Hematopoietic multipotent progenitor cell (in vitro differentiated cells): ENCODE measurements around the gene S100A11. TPM values are rescaled to one million over a fixed set of nuclear protein-coding genes. Genes with fewer than 3 reads are reported as not detected.
"Not testable (repeated sequence)": the region's sequence is repeated elsewhere in the genome, so short reads cannot be mapped to it uniquely, and the experiment has no call there.

Experiments
- DNase-seq, 3 donors: peaks; one replicate each; pipeline ENCODE4 v3.0.0-alpha.2; 2011 to 2015; ENCODE audit warnings: low read depth in 2 of 3, low spot score in 2 of 3
- total RNA-seq: library from RNA; depleted of rRNA; stranded (reverse); fragments of >200 nt; gene quantifications from one replicate; pipeline ENCODE4 v1.2.3, GENCODE V29; 2012

The S100A11 gene
- total RNA-seq = 34.7 TPM

DNA sequence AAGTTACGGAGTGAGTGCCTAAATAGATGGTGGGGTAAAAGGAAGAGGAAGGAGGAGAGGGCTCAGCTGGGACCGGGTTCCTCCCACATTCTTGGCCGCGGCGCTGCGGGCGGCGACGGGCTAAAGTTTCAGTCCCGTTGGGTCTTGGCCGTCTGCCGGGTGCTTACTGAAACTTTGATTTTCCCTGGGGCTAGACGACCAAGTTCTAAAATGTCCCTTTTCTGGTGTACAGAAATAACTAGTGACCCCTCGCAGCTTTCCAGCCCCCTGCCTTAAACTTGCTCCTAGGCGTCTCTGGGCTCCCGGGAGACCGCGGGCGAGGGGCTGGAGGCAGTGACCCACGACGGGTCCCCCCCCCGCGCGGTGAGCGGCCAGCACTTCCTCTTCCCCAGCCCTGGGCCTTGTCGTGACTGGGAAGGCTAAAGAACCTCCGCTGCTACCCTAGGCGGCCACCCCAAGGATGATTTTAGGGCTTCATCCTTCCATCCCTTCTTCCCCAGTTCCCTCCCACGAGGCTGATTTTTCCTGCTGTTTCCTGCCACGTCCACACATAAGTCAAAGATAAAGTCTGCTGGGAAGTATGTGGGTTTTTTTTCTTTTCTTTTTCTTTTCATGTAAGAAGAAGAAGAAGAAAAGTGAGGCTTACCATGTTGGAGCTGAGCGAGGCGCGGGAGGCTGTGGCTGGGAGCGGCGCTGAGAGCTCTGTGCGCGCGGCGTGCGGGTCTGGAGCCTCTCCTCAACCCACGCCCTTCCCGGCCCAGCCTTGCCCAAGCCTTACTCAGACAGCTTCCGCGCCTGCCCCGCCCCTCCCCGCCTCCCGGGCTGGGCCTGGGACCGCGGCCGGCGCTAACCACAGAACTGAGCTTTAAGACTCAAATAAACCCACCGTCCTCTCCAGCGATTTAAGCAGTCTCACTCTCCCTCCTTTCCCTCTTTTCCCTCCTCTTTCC, at the start of gene S100A11:
Gene S100A11 (minus strand): TSS at position 738 of the 950 bp plus-strand sequence. CDS start 89 bp downstream, at position 649.
- DNase-seq = peak in 2 of 3 donors; percentile 65 to 79

DNA sequence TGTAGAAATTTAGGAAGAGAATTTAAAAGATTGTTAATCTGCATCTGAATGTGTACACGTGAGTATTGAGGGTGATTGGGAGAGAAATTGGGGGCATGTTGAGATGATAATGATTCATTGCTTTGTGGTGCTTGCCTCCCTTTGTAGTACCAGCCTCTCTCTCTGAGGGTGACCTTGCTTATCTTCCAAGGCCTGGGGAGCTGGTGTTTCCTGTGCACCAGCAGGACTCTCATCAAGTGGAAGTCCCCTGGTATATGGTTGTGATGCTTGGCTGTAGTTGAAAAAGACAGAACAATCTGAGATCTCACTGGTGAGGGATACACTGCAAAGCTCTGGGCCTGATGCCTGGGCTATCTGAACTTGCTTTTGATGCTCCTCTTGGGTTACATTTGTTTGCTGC, 48.0 kb upstream of the S100A11 start:
- peak in 2 of 3 donors; percentile 44 to 66 for DNase-seq

DNA sequence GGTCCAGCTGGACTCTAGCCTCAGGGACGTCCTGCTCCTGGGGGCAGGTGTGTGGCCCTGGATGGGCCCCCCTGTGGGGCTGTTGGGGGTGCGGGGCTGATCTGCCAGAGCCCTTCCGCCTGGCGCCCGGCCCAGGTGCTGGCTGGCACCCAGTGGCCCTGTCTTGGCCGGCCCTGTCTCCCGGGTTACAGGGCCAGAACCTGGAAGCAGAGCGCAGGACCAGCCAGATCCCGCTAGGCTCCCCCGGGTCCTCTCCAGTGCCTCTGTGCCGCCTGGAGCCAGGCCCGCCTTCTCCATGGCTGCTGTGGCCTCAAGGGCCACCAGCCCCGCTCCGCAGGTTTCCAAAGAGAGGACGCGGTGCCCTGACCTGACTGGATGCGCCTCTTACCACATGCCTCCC, 44.2 kb upstream of the S100A11 start:
- DNase-seq = not testable (repeated sequence)

DNA sequence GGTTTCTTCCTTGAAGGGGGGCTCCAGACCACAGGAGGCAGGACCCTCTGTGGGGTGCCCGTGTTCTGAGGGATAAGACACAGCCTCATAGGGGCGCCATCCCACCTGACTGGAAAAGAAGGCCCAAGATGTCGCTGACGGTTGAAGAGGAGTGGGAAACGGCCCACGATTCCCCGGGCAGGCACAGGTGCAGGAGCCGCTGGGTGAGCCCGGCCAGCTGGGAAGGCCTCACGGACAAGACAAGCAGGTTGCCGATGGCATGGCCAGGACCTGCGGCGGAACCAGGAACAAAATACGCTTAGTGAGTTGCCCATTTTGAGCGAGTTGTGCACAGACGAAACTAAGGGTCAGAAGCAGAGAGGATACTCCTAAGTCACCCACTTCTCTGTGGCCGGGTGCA, 43.7 kb upstream of the S100A11 start:
- DNase-seq = not testable (repeated sequence)

DNA sequence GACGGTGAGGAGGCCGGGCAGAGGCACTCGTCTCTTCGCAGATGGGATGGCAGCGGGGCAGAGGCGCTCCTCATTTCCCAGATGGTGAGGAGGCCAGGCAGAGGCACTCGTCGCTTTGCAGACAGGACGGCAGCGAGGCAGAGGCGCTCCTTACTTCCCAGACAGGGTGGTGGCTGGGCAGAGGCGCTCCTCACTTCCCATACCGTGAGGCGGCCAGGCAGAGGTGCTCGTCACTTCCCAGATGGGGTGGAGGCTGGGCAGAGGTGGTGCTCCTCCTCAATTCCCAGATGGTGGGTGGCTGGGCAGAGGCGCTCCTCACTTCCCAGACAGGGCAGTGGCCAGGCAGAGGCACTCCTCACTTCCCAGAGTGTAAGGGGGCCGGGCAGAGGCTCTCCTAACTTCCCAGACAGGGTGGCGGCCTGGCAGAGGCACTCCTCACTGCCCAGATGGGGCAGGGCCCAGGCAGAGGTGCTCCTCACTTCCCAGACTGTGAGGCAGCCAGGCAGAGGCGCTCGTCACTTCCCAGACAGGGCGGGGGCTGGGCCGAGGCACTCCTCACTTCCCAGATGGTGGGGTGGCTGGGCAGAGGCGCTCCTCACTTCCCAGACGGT, 42.1 kb upstream of the S100A11 start:
- no peak for DNase-seq

DNA sequence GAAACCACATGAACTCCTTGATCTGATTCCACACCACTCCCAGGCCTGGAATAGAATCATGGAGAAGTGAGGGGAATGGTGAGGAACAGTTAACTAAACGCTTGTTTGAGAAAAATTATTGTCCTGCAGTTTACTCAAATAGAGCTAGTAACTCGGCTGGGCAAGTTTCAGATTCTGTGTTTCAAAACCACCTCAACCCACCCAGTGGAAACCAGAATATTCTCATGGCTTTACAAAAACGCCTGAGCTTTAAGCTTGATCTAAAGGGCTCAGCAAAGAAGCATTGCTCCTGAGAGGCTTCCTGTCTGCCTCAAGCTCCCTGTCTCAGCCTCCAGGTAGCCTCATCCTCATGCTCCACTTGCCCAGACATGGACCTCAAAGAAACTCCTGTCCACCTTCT, 35.5 kb upstream of the S100A11 start:
- DNase-seq = no peak

DNA sequence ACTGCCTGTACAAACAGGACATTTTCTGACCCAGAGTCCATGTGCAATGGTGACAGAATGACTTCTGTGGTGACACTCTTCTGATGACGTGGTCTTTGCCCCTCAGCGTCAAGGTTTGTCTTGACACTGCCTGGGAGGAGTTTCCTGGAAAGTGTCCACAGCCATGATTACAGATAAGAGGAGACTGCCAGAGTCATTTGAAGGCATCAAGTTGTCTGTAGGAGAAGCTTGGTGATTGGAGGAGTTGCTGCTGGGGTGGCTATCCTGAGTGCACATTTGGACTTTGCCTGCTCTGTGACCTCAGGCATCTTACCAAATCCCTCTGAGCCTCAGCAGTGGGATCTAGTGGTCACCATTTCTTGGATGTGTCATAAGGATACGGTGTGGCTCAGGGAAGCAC, 34.3 kb upstream of the S100A11 start:
- DNase-seq = no peak

DNA sequence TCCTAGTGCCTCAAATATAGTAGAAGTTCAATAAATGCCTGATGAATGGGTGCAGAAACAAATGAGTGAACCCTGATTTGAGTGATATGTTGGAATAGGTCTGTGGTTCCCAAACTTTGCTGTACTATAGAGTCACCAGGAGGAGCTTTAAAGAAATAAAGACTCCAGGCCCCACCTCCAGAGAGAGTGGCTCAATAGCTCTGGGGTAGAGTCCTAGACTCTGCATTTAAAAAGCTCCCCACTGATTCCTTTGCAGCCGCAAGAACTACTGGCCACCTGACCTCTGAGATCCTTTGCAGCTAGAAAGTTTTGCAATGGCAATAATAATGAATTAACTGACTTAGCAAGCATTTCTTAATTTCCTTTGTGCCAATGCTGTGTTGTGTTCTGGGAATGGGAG, 31.1 kb upstream of the S100A11 start:
- no peak for DNase-seq

DNA sequence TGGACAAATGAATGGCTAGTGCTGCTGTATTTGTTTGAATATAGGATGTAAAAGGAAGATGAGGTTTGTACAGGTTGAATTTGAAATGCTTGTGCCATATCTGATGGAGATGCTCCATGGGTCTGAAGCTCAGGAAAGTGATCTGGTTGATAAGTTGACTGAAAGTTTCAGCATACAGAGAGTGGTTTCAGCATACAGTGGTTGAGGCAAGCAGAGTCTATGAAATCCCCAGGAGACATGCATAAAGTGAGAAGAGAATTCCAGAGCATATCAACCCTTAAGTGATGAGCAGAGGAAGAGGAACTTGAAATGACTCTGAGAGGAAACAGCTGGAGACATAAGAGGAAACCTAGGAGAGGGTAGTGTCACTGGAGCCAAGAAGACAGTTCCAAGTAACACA, 30.3 kb upstream of the S100A11 start:
- DNase-seq = no peak

DNA sequence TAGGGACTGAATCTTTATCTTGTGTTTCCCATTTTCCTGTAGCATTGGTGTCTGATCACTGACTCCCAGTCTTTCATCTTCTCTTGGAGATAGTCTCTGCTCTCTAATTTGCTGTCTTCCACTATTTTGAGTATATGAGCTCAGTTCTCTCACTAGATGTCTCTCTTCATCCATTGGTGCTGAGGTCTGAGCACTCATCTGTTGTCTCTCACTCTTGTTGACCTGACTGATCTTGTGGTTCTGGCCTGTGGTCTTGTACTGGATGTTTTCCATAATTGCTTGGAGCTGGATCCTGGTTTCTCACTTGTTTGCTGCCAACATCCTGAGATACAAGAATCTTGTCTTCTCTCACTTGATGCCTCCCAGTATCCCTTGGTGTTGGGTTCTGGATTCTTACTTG, 25.1 kb upstream of the S100A11 start:
- no peak for DNase-seq

DNA sequence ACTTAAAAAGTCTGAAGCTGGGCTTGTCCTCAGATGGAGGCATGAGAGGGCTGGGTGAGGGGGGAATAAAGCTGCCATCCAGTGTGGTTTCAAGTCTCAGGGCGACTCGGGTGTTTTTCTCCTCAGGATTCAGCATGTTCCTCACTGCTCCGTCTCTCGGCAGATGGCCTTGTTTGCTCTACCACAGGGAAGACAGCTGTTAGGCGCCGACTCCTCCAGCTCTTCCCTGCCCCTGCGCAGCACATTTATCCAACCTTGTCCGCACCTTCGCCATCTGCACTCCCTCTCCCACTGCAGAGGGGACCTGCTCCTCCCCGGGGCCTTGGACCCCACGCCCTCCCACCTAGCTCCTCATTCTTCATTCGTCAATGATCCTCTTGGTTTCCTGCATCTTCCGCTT, 16.6 kb upstream of the S100A11 start:
- no peak for DNase-seq

DNA sequence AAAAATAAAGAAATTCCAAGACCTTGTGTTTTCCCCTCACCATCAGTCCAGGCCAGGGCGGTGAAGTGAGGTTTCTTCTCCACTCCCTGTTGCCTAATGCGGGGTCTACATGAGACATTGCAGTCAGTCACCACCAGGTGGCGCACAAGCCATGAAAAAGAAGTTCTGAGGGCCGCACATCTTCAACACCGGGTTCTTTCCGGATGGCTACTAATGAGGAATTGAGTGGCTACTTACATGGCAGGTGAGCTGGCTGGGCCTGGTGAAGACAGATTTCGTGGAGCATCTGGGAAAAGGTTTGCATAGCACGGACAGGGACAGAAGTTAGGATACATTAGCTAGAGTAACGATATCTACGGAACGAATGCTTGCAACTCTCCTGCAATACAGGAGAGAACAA, 15.8 kb upstream of the S100A11 start:
- peak; percentile 61 to 85 (median 65) for DNase-seq

DNA sequence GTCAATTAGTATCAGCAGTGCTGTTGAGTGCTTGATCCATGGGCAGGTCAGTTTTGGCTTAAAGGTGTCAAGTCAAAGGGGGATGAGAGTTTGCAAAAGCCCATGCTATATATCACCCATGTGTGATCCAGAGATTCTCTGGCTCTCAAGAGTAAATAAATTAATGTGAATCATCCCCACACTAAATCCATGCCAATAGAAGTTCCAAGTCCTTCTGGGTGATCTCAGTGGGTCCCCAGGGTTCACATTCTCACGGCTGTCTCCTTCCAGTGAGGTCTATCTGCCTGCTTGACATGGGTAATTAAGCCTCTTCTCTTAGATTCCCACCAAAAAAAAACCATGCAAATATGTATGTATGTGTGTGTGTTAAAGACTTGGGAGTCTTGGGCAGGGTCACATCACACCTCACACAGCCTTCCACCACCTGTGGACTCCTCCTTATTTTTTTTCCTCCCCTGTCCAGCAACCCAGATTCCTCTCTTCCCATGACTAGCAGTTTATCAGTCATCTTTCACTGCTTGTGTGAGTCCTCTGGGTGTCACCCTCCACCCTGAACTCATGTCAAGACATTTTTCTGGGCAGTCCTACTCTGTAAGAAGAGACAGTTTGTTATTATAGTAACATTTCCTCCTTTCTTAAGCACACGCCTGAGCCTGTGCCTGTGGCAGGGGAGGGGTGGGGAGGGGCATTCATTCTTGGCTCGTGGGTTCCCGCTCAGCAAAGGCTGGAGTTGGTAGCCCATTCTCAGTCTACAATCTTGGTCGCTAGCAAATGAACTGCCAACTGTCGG, 14.3 kb upstream of the S100A11 start:
- DNase-seq = no peak

DNA sequence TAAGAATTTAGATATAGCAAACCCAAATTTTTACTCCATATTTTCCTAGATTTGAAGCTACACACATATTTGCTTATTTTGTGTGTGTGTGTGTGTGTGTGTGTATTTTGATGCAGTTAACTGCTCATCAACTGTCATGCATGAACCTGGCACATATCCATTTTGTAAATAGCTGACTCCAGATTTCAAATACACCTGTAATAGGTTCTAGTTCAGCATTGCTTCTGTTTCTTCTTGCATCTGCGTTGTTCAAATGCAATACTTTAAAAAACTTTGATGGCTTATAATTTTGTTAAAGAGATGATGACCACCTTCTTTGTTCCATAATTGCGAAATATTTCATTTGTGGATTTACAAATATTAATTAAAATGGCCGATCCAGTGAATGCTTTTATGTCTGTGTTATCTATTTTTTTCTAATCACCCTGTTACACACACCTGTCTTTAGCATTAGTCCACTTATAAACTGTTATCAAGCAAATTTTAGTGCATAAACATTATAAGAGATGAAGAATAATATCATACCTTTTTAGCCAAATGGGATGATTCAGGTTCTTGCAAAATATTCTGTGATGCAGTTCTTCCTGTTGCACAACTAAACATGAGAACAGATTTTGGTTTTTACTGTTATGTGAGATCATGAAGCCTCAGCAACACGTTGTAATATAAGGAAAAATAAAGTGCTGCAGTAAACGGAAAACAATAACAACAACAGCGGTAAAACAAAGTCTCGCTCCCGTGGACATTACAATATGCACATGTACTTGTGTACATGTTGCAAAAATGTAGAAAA, 12.7 kb upstream of the S100A11 start:
- peak in 1 of 3 donors; percentile 5 for DNase-seq

DNA sequence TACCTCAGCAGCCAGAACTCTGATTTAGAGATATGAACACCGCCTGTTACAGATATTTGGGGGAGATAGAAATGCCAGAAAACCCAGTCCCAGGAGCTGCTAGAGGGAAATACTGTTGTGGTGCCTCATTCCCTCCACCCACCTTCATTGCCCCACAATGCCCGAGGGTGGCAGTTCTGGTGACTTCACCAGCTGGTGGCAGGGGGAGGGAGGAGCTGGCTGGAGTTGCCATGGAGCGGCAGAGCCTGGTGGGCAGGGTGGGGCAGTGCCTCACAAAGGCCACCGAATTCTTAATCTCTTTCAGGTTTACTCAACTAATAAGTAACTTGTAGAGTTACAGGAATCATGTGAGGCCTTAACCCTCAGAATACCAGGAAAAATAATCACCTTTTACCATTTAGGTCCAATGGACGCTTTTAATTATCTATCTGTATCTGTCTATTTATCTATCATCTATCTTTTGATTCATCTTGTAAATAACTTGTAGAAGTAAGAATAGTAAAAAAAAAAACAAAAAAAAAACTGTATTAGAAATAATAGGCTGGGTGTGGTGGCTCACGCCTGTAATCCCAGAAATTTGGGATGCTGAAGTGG, 11.7 kb upstream of the S100A11 start:
- peak in 2 of 3 donors; percentile 83 to 88 for DNase-seq

DNA sequence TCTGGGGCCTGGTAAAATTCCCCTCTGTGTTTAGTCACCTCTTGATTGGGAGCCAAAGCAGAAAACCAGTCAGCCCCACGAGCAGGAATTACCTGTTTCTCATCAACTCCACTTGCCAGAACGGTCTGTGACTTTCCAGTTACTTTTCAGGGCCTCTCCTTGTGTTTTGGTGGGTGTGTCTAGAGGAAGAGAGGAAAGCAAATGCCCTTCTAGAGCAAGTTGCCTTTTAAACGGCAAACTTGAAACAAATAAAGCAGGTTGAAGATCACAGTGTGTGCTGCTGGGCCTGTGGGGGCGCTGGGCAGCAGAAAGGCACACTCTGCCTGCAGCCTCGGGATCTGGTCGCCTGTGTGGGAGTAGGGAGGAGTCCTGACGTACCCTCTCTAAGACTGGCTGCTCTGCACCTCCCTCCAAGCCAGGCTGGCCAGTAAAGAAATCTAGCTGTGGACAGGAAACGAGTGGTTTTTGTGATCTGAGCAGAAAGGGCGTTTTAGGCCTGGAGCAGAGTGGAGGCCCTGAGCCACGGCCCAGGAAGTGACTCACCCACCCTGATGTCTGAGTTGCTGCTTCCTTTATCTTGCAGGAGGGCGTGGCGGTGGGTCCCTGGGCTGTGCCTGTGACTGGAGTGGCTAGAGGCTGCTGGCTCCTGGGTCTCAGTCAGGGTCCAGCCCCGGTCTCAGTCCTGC, 11.1 kb upstream of the S100A11 start:
- peak; percentile 61 to 96 (median 96) for DNase-seq

DNA sequence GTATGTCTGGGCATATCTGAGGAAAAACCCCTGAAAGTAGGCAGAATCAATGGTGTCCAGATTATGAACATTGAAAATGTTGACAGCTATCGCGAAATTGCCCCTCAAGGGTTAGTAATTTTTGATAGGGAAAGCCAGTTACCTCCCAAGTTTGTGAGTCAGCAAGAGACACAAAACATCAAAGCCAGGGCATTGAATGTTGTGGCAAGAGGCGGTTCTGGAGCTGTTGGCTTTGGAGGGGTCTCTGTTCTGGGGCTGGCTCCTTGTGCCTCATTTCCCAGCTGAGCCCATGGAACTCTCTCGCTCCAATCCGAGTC, 10.6 kb upstream of the S100A11 start:
- DNase-seq = no peak

DNA sequence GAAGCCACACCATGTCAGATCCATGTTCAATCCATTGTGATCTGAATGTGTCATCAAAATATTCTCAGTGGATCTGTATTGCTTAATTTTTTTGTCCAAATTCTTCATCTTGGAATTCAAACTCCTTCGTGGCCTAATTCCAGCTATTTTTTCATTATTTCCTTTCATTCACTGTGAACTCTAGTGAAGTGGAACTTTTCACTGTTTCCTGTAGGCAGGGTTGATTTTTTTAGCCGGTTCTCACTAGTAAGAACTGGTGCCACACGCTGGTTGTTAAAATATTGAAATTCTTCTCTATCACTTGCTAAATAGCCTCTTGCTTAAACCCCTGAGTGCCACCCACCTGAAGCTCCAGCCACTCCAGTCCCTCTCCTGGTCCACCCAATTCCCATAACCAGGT, 7.6 kb upstream of the S100A11 start:
- DNase-seq = no peak

DNA sequence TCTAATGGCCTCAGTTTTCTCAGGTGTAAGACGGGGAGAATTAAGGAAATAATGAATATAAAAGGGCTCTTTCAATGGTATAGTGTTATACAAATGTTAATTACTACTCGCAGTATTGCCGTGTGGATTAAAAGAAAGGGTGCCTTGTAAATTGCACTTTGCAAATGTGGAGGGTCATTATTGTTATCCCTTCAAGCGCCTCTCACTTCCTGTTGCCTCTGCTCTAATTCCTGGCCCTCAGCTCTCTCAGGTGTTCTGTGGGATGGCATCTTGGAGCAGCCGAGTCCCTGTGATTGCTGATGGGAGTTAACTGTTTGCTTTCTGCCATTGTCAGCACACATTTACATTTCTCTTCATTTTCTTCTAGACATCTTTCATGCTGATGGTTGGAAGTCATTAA, 7.1 kb upstream of the S100A11 start:
- DNase-seq = no peak

DNA sequence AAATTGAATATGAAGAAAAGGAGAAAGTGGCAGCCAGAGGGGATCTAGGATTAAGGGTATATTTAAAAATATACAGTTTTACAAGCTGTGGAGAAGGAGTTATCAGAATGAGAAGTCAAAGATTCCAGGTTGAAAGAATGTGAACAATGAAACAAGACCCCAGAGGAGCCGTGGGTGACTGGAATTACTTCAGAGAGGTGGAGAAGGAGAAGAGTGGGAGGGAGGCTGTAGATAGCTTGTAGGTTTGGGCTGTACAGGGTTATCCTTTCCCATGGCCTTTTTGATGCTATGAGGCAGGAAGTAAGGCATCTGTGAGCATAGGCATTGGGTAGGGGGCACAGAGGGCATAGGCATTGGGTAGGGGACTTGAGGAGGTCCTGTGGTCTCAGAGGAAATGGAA, 5.2 kb upstream of the S100A11 start:
- DNase-seq = no peak
